IPS DF 6.9 (cell line): Measurements from ENCODE around the gene AKAP7.
A peak's percentile ranks its signal among the peaks of the same experiment; 100 is the strongest.

Source experiments
- DNase-seq: peaks from one replicate; pipeline ENCODE4 v3.0.0-alpha.2; 2013; ENCODE audit warnings: low read depth, low spot score
- H3K27ac ChIP-seq: one replicate; pipeline ENCODE4 v1.5.1; 2013; ENCODE audit warnings: low read length, control low read depth
- H3K27me3 ChIP-seq: 2 replicates; pipeline ENCODE4 v1.6.1; 2013; ENCODE audit warnings: mild to moderate bottlenecking, low read length; ENCODE audit not compliant: control insufficient read depth, insufficient read depth
- H3K36me3 ChIP-seq: 2 replicates; pipeline ENCODE4 v1.6.1; 2013; ENCODE audit warnings: low read length; ENCODE audit not compliant: control insufficient read depth, insufficient read depth
- H3K4me1 ChIP-seq: 2 replicates; pipeline ENCODE4 v1.6.1; 2013; ENCODE audit warnings: low read length; ENCODE audit not compliant: control insufficient read depth, insufficient read depth
- H3K4me3 ChIP-seq: 2 replicates; pipeline ENCODE4 v1.5.1; 2013; ENCODE audit warnings: mild to moderate bottlenecking, low read length
- H3K9me3 ChIP-seq: 2 replicates; pipeline ENCODE4 v1.6.1; 2013; ENCODE audit warnings: low read length, inconsistent platforms; ENCODE audit not compliant: control insufficient read depth, insufficient read depth
- WGBS: extraction: QIAGEN DNeasy Blood & Tissue Kit; methylation state at CpG from one replicate; pipeline ENCODE4 v1.1.7; 2013; ENCODE audit warnings: mixed read lengths, missing lambda C conversion rate; ENCODE audit not compliant: insufficient read length, insufficient coverage; 5-methylcytosine and 5-hydroxymethylcytosine counted together

AKAP7 gene

DNA sequence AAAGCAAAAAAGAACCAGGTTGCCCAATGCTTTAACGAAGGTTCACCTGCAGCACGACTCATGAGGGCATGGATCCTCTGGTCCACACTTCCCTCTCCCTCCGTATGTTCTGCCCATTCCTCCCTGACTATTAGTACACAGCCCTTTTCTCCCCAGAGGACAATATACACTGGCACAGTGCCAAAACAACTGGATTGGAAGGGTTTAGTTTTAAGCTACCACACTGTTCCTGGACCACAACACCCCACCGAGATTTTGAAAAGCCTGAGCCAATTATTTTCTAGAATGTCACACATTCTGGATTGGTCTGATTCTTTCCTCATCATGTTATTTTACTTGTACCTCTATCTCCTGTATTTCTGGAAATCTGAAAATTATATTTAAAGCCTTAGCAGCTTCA lies 2.9 kb upstream of the AKAP7 start:
- H3K4me1 ChIP-seq, result no peaks in the 10 kb centered on the region; the same call in 1 of the 2 replicates
- no peaks in the 10 kb centered on the region for H3K9me3 ChIP-seq
- no peak overlapping the region for H3K4me3 ChIP-seq
- no CpG with 5 or more reads among the region's 4 CpGs for WGBS
- H3K36me3 ChIP-seq, result no peaks in the 10 kb centered on the region
- no peaks in the 10 kb centered on the region for H3K27me3 ChIP-seq
- no peak for DNase-seq
- no peak overlapping the region for H3K27ac ChIP-seq

DNA sequence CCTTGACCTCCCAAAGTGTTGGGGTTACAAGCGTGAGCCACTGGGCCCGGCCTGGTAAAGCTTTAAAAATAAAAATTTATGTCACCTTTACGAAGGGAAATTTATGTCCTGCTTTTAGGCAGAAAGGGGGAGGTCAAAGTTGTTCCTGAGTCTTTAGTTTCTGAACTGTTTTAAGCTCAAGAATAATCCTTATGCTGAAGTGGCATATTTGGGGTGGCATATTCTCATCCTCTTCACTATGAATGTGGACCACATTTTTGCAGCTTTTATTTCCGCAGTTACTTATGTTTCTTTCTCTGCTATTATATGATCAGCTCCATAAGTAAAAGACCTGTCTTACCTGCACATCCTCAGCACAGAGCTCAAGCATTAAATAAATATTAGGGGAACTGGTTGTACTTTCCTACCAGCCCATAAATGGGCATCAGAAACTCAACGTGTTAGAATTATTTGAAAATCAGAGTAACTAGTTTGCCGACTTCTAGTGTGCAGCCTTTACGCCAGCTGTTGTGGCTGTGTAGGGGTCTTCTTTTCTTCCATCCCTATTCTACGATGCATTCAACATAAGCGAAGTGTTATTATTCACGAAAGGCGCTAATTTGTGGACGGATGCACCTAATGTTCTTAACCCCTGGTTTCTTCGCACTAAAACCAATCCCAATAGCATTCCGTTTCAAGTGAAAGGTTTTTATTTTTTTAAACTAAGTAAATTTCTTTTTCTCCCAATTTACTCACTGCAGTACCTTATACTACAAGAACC lies 867 bp upstream of the AKAP7 start:
- Histone ChIP-seq H3K36me3 (no peaks in the 10 kb centered on the region), H3K4me1 (no peaks in the 10 kb centered on the region; the same call in 1 of the 2 replicates), H3K9me3 (no peaks in the 10 kb centered on the region), H3K27me3 (no peaks in the 10 kb centered on the region), H3K27ac (no peak overlapping the region), H3K4me3 (no peak overlapping the region)
- whole genome bisulfite sequencing, result no CpG with 5 or more reads among the region's 14 CpGs
- no peak for DNase-seq

DNA sequence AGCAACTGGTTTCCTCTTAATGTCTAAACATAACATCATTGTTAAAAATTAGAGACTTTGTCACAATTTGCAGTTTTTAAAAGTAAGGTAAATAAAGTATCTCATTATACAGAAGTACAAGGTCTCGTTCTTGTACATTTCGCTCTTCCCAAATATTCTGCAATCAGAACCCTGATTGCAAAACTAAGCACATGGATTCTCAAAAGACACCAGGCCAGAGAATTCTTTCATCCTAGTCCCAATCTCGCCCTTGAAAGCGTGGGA lies 355 bp upstream of the AKAP7 start:
- DNase-seq, result no peak
- no peaks in the 10 kb centered on the region; the same call in 1 of the 2 replicates for H3K4me1 ChIP-seq
- WGBS, result no CpG with 5 or more reads among the region's 4 CpGs
- H3K36me3 ChIP-seq, result no peaks in the 10 kb centered on the region
- no peaks in the 10 kb centered on the region for H3K27me3 ChIP-seq
- H3K9me3 ChIP-seq, result no peaks in the 10 kb centered on the region
- peak overlapping the region; percentile 34; the same call in 1 of the 2 replicates for H3K4me3 ChIP-seq
- H3K27ac ChIP-seq, result no peak overlapping the region

DNA sequence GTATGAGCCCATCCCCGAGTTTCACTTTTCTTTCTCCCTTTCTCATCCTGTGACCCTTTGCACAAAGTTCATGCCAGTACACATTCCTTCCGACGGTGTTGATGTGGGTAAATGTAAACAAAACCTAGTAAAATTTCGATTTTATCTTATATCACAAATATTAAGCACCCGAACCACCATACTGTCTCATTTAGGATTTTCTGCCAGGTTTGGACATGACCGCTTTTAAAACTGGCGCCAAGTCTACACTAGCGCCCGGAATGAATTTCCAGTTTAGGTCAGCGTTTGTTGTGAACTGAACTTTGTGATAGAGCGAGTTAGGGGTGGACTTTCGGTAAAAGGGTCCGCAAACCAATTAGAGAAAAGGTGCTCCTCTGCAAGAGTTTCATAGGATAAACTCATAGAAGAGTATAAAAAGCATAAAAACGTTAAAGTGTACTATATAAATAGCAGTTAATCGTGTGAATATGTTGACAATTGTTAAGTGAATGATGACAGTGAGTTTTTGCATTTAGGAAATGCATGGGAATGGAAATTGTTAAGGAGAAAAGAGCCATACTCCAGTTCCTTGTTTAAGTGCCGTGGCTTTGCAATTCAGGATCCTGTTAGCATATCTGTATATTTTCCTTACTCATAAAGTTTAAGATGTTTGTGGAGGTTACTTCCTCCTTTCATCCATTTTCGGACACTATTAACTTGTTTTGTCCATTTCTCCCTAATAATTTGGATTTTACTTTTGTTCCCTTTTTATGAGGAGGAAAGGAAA lies 937 bp downstream of the AKAP7 start:
- Histone ChIP-seq H3K36me3 (no peaks in the 10 kb centered on the region), H3K9me3 (no peaks in the 10 kb centered on the region), H3K4me3 (peak overlapping the region; percentile 34; the same call in 1 of the 2 replicates), H3K27ac (no peak overlapping the region), H3K4me1 (no peaks in the 10 kb centered on the region; the same call in 1 of the 2 replicates), H3K27me3 (no peaks in the 10 kb centered on the region)
- 100% methylated on average over 1 of the region's 17 CpGs for WGBS
- no peak for DNase-seq

DNA sequence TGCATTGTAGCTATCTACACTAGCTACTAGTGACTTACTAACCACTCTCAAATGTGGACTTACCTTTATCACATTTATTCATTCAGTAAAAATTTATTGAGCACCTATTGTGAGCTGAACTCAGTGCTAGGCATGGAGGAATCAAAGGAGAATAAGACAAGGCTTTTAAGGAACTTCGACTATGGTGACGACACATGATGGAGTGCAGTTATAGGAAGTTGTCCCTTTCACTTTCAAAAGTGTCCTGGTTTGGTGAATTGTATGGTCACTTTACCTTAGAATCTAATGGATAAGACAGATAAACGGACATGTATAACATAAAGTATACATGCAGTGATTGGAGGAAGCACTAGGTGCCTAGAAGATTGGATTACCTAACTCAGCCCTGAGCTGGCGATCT lies 4.3 kb downstream of the AKAP7 start:
- Histone ChIP-seq H3K27ac (no peak overlapping the region), H3K4me1 (no peaks in the 10 kb centered on the region; the same call in 1 of the 2 replicates), H3K27me3 (no peaks in the 10 kb centered on the region), H3K36me3 (no peaks in the 10 kb centered on the region), H3K4me3 (no peak overlapping the region), H3K9me3 (no peaks in the 10 kb centered on the region)
- DNase-seq, result no peak
- WGBS, result no CpG with 5 or more reads among the region's 4 CpGs

DNA sequence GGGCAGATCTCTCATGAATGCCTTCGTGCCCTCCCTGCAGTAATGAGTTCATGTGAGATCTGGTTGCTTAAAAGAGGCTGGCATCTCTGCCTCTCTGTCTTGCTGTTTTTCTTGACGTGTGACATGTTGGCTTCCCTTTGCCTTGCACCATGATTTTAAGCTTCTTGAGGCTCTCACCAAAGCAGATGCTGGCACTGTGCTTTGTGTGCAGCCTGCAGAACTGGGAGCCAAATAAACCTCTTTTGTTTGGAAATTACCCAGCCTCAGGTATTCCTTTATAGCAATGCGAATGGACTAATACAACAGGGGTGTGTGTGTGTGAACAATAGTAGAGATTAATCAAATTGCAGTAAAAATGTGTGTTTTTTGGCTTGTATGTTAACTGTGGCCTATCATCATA lies 8.1 kb downstream of the AKAP7 start:
- Histone ChIP-seq H3K27ac (no peak overlapping the region), H3K4me3 (no peak overlapping the region), H3K36me3 (no peaks in the 10 kb centered on the region), H3K27me3 (no peaks in the 10 kb centered on the region), H3K4me1 (no peaks in the 10 kb centered on the region), H3K9me3 (no peaks in the 10 kb centered on the region)
- no CpG with 5 or more reads among the region's 3 CpGs for WGBS
- no peak for DNase-seq

DNA sequence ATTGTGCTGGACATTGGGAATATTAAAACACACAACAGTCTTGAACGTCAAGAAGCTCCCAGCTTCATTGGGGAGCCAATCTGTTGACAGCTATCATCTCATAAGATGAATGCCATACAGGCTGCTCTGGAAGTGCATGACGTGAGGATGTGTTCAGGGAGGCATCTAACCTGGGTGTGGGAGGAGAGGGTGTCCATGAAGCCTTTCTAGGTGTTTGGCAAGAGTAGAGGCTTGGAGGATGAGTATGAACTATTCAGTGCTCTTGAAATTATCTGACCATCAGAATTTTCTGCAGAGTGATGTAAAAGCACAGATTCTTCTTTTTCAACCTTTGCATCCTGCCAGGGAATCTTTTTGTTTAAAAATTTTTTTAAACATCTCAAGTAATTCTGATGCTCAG lies 11.6 kb downstream of the AKAP7 start:
- Histone ChIP-seq H3K9me3 (no peaks in the 10 kb centered on the region), H3K4me3 (no peak overlapping the region), H3K27me3 (no peaks in the 10 kb centered on the region), H3K4me1 (no peaks in the 10 kb centered on the region), H3K36me3 (no peaks in the 10 kb centered on the region), H3K27ac (no peak overlapping the region)
- no CpG with 5 or more reads among the region's 2 CpGs for WGBS
- no peak for DNase-seq

DNA sequence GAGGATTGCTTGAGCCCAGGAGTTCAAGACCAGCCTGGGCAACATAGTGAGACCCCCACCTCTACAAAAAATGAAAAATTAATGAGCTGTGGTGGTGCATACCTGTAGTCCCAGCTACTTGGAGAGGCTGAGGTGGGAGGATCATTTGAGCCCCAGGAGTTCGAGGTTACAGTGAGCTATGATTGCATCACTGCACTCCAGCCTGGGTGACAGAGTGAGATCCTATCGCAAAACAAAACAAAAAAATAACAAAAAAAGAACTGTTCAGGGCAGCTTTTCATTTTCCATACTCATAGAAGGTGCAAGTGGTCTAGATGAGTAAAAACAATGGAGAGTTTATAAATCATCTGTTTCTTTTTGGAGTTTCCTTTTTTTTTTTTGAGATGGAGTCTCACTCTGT lies 21.1 kb downstream of the AKAP7 start:
- DNase-seq, result no peak
- no peak overlapping the region for H3K27ac ChIP-seq
- WGBS, result no CpG with 5 or more reads among the region's 2 CpGs
- H3K4me3 ChIP-seq, result no peak overlapping the region
- no peaks in the 10 kb centered on the region for H3K4me1 ChIP-seq
- H3K9me3 ChIP-seq, result no peaks in the 10 kb centered on the region
- H3K36me3 ChIP-seq, result no peaks in the 10 kb centered on the region
- H3K27me3 ChIP-seq, result no peaks in the 10 kb centered on the region

DNA sequence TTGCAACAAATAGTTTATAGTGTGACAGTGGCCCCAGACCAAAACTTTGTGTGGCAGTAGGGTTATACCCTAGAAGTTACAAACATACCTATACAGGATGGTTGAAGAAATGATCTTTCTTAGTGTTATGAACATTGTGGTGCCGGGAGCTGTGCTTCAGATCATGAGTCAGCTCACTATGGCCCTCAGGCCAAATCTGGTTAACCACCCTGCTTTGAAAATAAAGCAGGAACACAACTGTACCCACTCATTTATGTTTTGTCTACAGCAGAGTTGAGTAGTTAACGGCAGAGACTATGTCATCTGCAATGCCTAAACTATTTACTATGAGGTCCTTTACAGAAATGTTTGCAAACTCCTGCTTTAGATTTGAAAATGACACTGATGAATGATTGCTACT lies 24.3 kb downstream of the AKAP7 start:
- Histone ChIP-seq H3K27ac (no peak overlapping the region), H3K9me3 (no peaks in the 10 kb centered on the region), H3K27me3 (no peaks in the 10 kb centered on the region), H3K36me3 (no peaks in the 10 kb centered on the region), H3K4me3 (no peak overlapping the region), H3K4me1 (peaks cover 3% of the 10 kb centered on the region; the same call in 1 of the 2 replicates)
- no CpG with 5 or more reads among the region's 2 CpGs for WGBS
- DNase-seq, result no peak

DNA sequence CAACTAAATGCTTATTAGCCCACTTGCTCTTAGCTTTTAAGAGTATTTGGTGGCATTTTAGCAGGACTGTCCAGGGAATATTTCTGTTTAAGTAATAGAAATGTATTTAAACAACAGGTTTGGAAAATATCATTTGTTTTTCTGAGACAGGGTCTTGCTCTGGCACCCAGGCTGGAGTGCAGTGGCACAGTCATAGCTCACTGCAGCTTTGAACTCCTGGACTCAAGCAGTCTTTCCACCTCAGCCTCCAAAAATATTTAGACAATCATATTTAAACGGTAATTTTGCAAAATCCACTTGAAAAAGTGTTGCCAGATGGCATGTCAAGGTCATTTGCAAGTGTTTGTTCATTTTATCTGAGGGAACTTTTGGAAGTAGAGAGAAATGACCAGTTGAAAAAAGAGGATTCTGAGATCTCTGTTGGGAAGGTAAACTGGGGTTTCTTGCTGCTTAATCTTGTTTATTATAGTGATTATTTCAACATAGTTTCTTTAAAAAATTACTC lies 25.0 kb downstream of the AKAP7 start:
- no CpG with 5 or more reads among the region's 1 CpG for WGBS
- peaks cover 3% of the 10 kb centered on the region; the same call in 1 of the 2 replicates for H3K4me1 ChIP-seq
- H3K27ac ChIP-seq, result no peak overlapping the region
- H3K27me3 ChIP-seq, result no peaks in the 10 kb centered on the region
- no peaks in the 10 kb centered on the region for H3K36me3 ChIP-seq
- DNase-seq, result no peak
- H3K9me3 ChIP-seq, result no peaks in the 10 kb centered on the region
- no peak overlapping the region for H3K4me3 ChIP-seq
